ENCODE measurements around the gene IFNLR1. TPM values are rescaled to one million over a fixed set of nuclear protein-coding genes. Genes with fewer than 3 reads are reported as not detected.

Gene IFNLR1
- total RNA-seq, 1 experiment from 2014 or later, result 9.6 TPM

GRCh38 chr1:24142546-24143534 lies 44.2 kb downstream of the IFNLR1 start, which contains the start of gene IL22RA1:
IL22RA1 (minus strand) TSS chr1:24143140; CDS start chr1:24143082, 58 bp downstream.
- Mint-ChIP-seq H3K36me3 (ENCODE audit: insufficient read depth in 1 of 3, low read depth in 3 of 3) (no peaks in the 10 kb centered on the region), H3K9me3 (no peaks in the 10 kb centered on the region), H3K4me3 (no peak within 1 kb of the TSS), H3K27ac (peak within 1 kb of the TSS in 1 of 3 experiments; percentile 41; a peak in 1 of 7 replicates), H3K4me1 (peaks cover 0 to 4% of the 10 kb centered on the region in 2 experiments; a peak in 3 of 4 replicates), H3K27me3 (ENCODE audit: low read depth) (peaks cover 4% of the 10 kb centered on the region)
- no peak within 1 kb of the TSS for H4K91ac ChIP-seq (ENCODE audit: insufficient read length, low read depth, low read length)
- H2BK20ac ChIP-seq (ENCODE audit: low read depth, low read length, poor library complexity, severe bottlenecking), result no peak within 1 kb of the TSS
- H3K27me3 ChIP-seq (ENCODE audit: insufficient read depth, low read length), result no peaks in the 10 kb centered on the region
- no peak within 1 kb of the TSS for H3K18ac ChIP-seq (ENCODE audit: insufficient read length, low read depth, low read length)
- no peak within 1 kb of the TSS for H4K5ac ChIP-seq (ENCODE audit: insufficient read length, low read depth, low read length)
- H3K4me1 ChIP-seq (ENCODE audit: insufficient read depth, low read length), result 0 out of 2 replicates have a peak, but pooled peaks cover 2% of the 10 kb centered on the region
- no peaks in the 10 kb centered on the region for H3K9me3 ChIP-seq (ENCODE audit: control insufficient read depth, low read depth, low read length)
- no peak within 1 kb of the TSS for H2BK5ac ChIP-seq (ENCODE audit: insufficient read length, low read length)
- no peak within 1 kb of the TSS for H2BK120ac ChIP-seq (ENCODE audit: low read depth, low read length, poor library complexity, severe bottlenecking)
- H3T11ph ChIP-seq (ENCODE audit: low read length), result no peak within 1 kb of the TSS
- H3K23ac ChIP-seq (ENCODE audit: insufficient read length, low read depth, low read length), result no peak within 1 kb of the TSS
- H3K79me1 ChIP-seq (ENCODE audit: insufficient read depth, low read depth, low read length, poor library complexity, severe bottlenecking), result no peaks in the 10 kb centered on the region
- no peak within 1 kb of the TSS for H3K4ac ChIP-seq (ENCODE audit: low read depth, low read length)
- no peak within 1 kb of the TSS for H3K4me2 ChIP-seq (ENCODE audit: insufficient read depth, insufficient read length, low read length)
- H3K79me2 ChIP-seq (ENCODE audit: insufficient read depth, low read length), result no peaks in the 10 kb centered on the region
- H3K27ac ChIP-seq (ENCODE audit: insufficient read length, low read depth, low read length), result no peak within 1 kb of the TSS
- no peak within 1 kb of the TSS; the same call in 1 of the 2 replicates for H3K14ac ChIP-seq (ENCODE audit: insufficient read depth, low read length)
- H2BK15ac ChIP-seq (ENCODE audit: low read depth, low read length), result no peak within 1 kb of the TSS
- no peak within 1 kb of the TSS for H2AK5ac ChIP-seq (ENCODE audit: insufficient read length, low read length)
- no peak for DNase-seq
- no CpG with 5 or more reads among the region's 22 CpGs for WGBS (ENCODE audit: extremely low coverage, insufficient read length, low lambda C conversion rate)
- H2AFZ ChIP-seq (ENCODE audit: low read length), result no peak within 1 kb of the TSS
- no peaks in the 10 kb centered on the region for H3K23me2 ChIP-seq (ENCODE audit: insufficient read length, low read depth, low read length, poor library complexity, severe bottlenecking)
- no peaks in the 10 kb centered on the region for H4K20me1 ChIP-seq (ENCODE audit: control insufficient read depth, insufficient read depth, insufficient read length)
- no peak within 1 kb of the TSS for H4K8ac ChIP-seq (replicated peaks; ENCODE audit: insufficient read length, low read depth, low read length)
- no peak within 1 kb of the TSS for H3K9ac ChIP-seq (ENCODE audit: extremely low read depth, insufficient read length, low read length)
- H3K56ac ChIP-seq (ENCODE audit: insufficient read length, low read depth, low read length), result no peak within 1 kb of the TSS
- H2BK12ac ChIP-seq (ENCODE audit: insufficient read length, low read depth, low read length), result no peak within 1 kb of the TSS
- no peak for TF ChIP-seq CTCF (conservative IDR thresholded peaks at IDR 0.05)

Data from H9 (cell line).